GM18505 (cell line): ENCODE data around the gene FAM193B.

Experiments
- ATAC-seq: cut with Tn5 transposase; IDR thresholded peaks from one replicate; pipeline ENCODE4 v1.9.1; 2021; ENCODE audit not compliant: unreplicated experiment
- POLR2A ChIP-seq: IDR thresholded peaks from 4 replicates; pipeline ENCODE4 v1.6.1; 2011; ENCODE audit warnings: borderline replicate concordance; ENCODE audit not compliant: insufficient read depth, insufficient read length; ENCODE audit errors: extremely low read depth

The FAM193B gene

GRCh38 chr5:177524941-177525655 is 29.3 kb downstream of the FAM193B start:
- TF ChIP-seq POLR2A: no peak
- no peak for ATAC-seq

- ATAC-seq: no peak
- TF ChIP-seq POLR2A: no peak
These were observed 29.8 kb downstream of the FAM193B start for GRCh38 chr5:177524539-177524900.

GRCh38 chr5:177523711-177524538 is 30.4 kb downstream of the FAM193B start:
- no peak for ATAC-seq
- no peak for TF ChIP-seq POLR2A

GRCh38 chr5:177520916-177521513 is 33.3 kb downstream of the FAM193B start:
- TF ChIP-seq POLR2A: no peak
- no peak for ATAC-seq

GRCh38 chr5:177520271-177520670 is 34.1 kb downstream of the FAM193B start:
- no peak for TF ChIP-seq POLR2A

GRCh38 chr5:177519463-177520235 is 34.7 kb downstream of the FAM193B start:
- ATAC-seq: no peak
- TF ChIP-seq POLR2A: no peak

More at GRCh38 chr5:177520271-177520670, 34.1 kb downstream of the FAM193B start:
- no peak for ATAC-seq

- peak; percentile 79 for ATAC-seq
- peak; percentile 83 for TF ChIP-seq POLR2A
These were observed 37.5 kb downstream of the FAM193B start, which contains the start of gene DDX41 for GRCh38 chr5:177516601-177517568. DDX41 (minus strand) TSS chr5:177516961; CDS start chr5:177516945, 16 bp downstream.

GRCh38 chr5:177515580-177515979 is 38.8 kb downstream of the FAM193B start:
- no peak for TF ChIP-seq POLR2A

GRCh38 chr5:177514541-177514940 is 39.8 kb downstream of the FAM193B start:
- no peak for TF ChIP-seq POLR2A
- ATAC-seq: no peak

More at GRCh38 chr5:177515580-177515979, 38.8 kb downstream of the FAM193B start:
- no peak for ATAC-seq

- no peak for TF ChIP-seq POLR2A
- ATAC-seq: no peak
These were observed 40.9 kb downstream of the FAM193B start for GRCh38 chr5:177513500-177513899.

GRCh38 chr5:177512736-177513380 is 41.5 kb downstream of the FAM193B start:
- ATAC-seq: no peak
- no peak for TF ChIP-seq POLR2A
